Measurements from ENCODE around the gene CR1. TPM values are rescaled to one million over a fixed set of nuclear protein-coding genes. Genes with fewer than 3 reads are reported as not detected.
A peak's percentile ranks its signal among the peaks of the same experiment; 100 is the strongest.
"Not testable (repeated sequence)": the region's sequence is repeated elsewhere in the genome, so short reads cannot be mapped to it uniquely, and the experiment has no call there.

CR1 gene
- total RNA-seq, 2 experiments from 2014 or later: not detected

DNA sequence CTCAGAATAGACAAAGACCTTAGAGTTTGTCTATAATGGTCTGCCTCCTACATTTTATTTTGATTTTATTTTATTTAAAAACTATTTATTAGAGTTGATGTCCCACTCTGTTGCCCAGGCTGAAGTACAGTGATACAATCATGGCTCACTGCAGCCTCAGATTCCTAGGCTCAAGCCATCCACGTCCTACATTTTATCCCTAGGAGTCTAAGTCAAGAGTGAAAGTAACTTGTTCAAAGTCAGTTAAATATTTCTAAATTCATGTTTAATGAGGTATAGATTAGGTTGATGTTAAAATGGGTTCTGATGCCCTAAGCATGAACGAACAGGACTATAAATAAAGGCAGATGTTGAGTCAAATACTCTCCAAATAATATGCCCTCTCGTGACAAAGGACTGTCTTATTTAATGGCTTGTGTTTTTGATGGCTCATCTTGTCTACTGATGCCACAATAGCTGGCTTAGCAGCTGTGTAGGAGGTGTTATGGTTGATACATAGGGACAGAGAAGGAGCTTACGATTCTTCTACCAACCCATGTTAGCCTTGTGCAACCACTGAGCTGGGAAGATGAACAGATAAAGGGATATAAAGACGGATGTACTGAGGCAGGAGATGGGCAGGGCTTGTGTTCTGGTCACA lies 83.0 kb downstream of the CR1 start:
- Mint-ChIP-seq H3K4me3 (no peak overlapping the region), H3K27ac (no peak overlapping the region), H3K4me1 (peaks cover 7% of the 10 kb centered on the region), H3K9me3 (no peaks in the 10 kb centered on the region), H3K36me3 (ENCODE audit: low read depth) (no peaks in the 10 kb centered on the region), H3K27me3 (peaks cover 27% of the 10 kb centered on the region)
- no peak for DNase-seq
- CTCF ChIA-PET: interaction anchor here (0.8 to 2.7 kb wide), 7 partner anchors 41 to 384 kb away, joined by 3 to 11 read pairs (median 4); no protein-coding TSS in a partner anchor
- POLR2A ChIA-PET: no interaction called here

DNA sequence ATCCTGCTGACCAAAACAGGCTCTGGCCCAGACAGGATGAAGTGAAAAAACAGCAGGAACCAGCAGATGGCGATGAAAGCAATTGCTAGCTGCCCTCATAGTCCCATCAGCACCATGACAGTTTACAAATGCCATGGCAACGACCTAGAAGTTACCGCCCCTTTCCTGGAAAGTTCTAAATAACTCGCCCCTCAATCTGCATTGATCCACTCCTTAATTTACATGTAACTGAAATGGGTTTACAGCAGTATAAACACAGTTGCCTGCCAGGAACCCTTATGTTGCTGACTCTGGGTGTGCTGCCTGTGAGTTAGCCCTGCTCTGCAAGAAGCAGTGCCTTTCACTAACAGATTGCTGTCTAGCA lies 83.5 kb downstream of the CR1 start:
- H3K4me1 Mint-ChIP-seq: peaks cover 7% of the 10 kb centered on the region
- ChIA-PET CTCF (interaction anchor here (0.8 to 2.7 kb wide), 6 partner anchors 41 to 384 kb away, joined by 3 to 11 read pairs (median 6); no protein-coding TSS in a partner anchor), POLR2A (no interaction called here)
- no peaks in the 10 kb centered on the region for H3K9me3 Mint-ChIP-seq
- H3K27ac Mint-ChIP-seq: no peak overlapping the region
- H3K4me3 Mint-ChIP-seq: no peak overlapping the region
- H3K27me3 Mint-ChIP-seq: peaks cover 23% of the 10 kb centered on the region
- no peaks in the 10 kb centered on the region for H3K36me3 Mint-ChIP-seq (ENCODE audit: low read depth)
- peak; percentile 54 for DNase-seq

DNA sequence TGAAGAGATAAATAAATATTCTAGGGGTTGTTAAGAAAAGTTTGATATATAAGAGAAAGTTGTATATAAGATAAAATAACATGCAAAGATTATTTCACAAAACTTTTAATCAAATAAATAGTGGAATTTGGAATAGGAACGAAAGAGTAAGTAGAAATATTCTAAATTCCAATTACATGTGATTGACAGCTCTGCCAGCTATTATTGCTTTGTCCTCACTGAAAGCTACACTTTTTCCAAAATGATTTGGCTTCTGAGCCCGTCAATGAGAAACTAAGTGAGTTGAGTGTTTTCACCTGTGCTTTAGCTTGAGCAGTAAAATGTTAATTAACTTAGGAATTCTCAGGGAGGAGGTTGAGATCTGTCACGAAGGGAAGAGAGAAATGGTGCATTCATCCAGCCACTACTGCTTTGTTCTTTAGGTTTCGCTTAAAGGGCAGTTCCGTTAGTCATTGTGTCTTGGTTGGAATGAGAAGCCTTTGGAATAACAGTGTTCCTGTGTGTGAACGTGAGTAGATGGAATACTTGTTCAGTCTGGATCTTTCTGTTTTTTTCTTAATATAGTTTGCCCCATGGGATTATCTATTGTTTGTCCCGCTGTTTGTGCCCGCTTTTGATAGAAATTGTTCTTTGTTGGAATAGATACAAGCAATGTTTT lies 85.7 kb downstream of the CR1 start:
- POLR2A ChIA-PET: no interaction called here
- H3K9me3 Mint-ChIP-seq: no peaks in the 10 kb centered on the region

DNA sequence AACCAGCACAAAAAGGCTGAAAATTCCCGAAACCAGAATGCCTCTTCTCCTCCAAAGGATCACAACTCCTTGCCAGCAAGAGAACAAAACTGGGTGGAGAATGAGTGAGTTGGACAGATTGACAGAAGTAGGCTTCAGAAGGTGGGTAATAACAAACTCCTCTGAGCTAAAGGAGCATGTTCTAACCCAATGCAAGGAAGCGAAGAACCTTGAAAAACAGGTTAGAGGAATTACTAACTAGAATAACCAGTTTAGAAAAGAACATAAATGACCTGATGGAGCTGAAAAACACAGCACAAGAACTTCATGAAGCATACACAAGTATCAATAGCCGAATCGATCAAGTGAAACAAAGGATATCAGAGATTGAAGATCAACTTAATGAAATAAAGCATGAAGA lies 93.5 kb downstream of the CR1 start:
- peaks cover 47% of the 10 kb centered on the region for H3K27me3 Mint-ChIP-seq
- DNase-seq; CTCF ChIA-PET; H3K4me3 Mint-ChIP-seq; H3K9me3 Mint-ChIP-seq; H3K36me3 Mint-ChIP-seq (ENCODE audit: low read depth); H3K4me1 Mint-ChIP-seq; POLR2A ChIA-PET; H3K27ac Mint-ChIP-seq: not testable (repeated sequence)

More for the DNA sequence above, 85.7 kb downstream of the CR1 start:
- H3K27ac Mint-ChIP-seq: no peak overlapping the region
- H3K4me3 Mint-ChIP-seq: no peak overlapping the region
- H3K4me1 Mint-ChIP-seq: peaks cover 7% of the 10 kb centered on the region
- no peaks in the 10 kb centered on the region for H3K36me3 Mint-ChIP-seq (ENCODE audit: low read depth)
- CTCF ChIA-PET: no interaction called here
- DNase-seq: no peak
- peaks cover 15% of the 10 kb centered on the region for H3K27me3 Mint-ChIP-seq

DNA sequence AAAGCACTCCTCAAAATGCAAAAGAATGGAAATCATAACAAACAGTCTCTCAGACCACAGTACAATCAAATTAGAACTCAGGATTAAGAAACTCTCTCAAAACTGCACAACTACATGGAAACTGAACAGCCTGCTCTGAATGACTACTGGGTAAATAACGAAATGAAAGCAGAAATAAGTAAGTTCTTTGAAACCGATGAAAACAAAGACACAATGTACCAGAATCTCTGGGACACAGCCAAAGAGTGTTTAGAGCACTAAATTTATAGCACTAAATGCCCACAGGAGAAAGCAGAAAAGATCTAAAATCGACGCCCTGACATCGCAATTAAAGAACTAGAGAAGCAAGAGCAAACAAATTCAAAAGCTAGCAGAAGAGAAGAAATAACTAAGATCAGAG lies 95.2 kb downstream of the CR1 start:
- H3K4me1 Mint-ChIP-seq; POLR2A ChIA-PET; H3K4me3 Mint-ChIP-seq; H3K36me3 Mint-ChIP-seq (ENCODE audit: low read depth); H3K9me3 Mint-ChIP-seq; DNase-seq; H3K27ac Mint-ChIP-seq; CTCF ChIA-PET: not testable (repeated sequence)
- H3K27me3 Mint-ChIP-seq: peaks cover 50% of the 10 kb centered on the region

DNA sequence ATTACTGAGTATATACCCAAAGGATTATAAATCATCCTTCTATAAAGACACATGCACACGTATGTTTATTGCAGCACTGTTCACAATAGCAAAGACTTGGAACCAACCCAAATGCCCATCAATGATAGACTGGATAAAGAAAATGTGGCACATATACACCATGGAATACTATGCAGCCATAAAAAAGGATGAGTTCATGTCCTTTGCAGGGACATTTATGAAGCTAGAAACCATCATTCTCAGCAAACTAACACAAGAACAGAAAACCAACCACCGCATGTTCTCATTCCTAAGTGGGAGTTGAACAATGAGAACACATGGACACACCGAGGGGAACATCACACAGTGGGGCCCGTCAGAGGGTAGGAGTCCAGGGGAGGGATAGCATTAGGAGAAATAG lies 98.1 kb downstream of the CR1 start:
- H3K4me3 Mint-ChIP-seq; H3K36me3 Mint-ChIP-seq (ENCODE audit: low read depth); POLR2A ChIA-PET; CTCF ChIA-PET; H3K27ac Mint-ChIP-seq; H3K4me1 Mint-ChIP-seq; H3K9me3 Mint-ChIP-seq; DNase-seq: not testable (repeated sequence)
- peaks cover 42% of the 10 kb centered on the region for H3K27me3 Mint-ChIP-seq

DNA sequence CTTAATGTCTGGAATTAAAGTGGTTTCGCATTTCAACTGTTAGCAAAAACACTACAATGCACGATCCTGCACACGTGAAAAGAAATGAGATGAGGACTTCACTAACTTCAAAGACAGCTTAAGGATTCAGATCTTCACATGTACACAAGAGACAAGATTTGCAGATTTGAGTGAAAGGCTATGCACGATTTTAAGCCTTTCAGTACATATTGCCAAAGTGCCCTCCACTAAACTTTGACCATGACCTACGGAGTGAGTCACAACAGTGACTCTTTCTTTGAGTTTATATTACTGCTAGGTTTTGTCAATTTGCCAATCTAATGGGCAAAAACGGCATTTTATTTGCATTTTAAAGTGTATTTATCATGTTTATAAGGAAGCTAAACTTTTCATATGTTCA lies 107.8 kb downstream of the CR1 start:
- no peak overlapping the region for H3K27ac Mint-ChIP-seq
- no peak overlapping the region for H3K4me3 Mint-ChIP-seq
- POLR2A ChIA-PET: no interaction called here
- peaks cover 20% of the 10 kb centered on the region for H3K27me3 Mint-ChIP-seq
- CTCF ChIA-PET: no interaction called here
- H3K36me3 Mint-ChIP-seq (ENCODE audit: low read depth): no peaks in the 10 kb centered on the region
- no peaks in the 10 kb centered on the region for H3K9me3 Mint-ChIP-seq
- no peak for DNase-seq
- H3K4me1 Mint-ChIP-seq: no peaks in the 10 kb centered on the region

DNA sequence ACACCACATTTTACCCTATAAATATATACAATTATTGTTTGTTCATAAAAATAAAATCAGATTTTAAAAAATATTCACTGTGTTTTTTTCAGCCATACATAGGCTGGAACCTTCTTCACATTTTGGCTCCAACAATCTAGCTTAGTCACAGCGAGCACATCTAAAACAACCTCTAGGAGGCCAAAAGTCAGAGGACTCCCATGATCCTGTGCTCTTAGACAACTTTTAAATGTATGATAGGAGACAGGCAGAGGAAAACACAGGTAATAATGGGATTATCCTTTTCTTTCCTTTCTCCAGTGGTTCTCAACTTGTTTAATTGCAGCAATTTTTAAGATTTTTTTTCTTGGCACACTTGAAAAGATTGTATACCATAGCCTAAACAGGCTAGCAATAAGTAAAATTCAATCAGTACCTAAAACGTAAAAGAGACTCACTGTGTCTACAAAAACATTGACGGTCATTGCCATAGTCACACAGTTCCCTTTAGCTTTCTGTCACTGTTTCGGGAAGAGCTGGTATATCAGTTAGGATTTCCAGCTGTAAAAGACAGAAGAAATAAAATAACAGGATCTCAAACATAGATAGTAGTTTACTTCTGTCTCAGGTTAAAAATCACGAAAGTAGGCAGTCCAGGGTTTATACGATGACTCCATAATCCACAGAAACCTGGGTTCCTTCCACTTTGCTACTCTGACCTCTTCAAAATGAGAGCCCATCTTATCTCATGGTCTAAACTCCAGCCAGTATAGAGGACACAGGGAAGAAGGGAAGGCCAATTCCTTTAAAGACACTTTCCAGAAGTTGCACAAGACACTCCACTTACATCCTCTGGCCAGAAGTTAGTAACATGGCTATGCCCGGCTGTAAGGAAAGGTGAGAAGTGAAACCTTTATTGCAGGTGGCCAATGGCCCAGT lies 109.7 kb downstream of the CR1 start:
- CTCF ChIA-PET: no interaction called here
- no peaks in the 10 kb centered on the region for H3K9me3 Mint-ChIP-seq

DNA sequence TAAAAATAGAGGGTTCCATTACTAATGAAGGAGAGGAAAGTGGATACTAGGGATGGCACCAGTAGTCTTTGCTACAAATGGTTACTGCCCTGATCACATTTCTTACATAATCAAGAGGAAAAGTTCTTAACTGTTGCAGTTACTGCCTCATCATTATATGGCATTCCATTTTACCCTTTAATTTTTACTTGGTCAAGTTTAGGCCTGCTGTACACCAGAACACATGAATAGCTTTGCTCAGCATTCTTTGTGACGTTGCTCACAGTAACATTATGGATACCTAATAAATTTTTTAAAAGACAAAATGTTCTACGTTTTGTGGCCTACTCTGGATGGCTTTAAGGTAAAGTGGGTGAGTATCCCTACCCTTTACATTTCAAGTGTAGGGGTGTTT lies 110.4 kb downstream of the CR1 start:
- H3K4me1 Mint-ChIP-seq: no peaks in the 10 kb centered on the region
- H3K4me3 Mint-ChIP-seq: no peak overlapping the region
- ChIA-PET POLR2A (no interaction called here), CTCF (no interaction called here)
- H3K36me3 Mint-ChIP-seq (ENCODE audit: low read depth): no peaks in the 10 kb centered on the region
- no peak for DNase-seq
- no peaks in the 10 kb centered on the region for H3K9me3 Mint-ChIP-seq
- no peak overlapping the region for H3K27ac Mint-ChIP-seq
- H3K27me3 Mint-ChIP-seq: peaks cover 18% of the 10 kb centered on the region

More for the DNA sequence above, 109.7 kb downstream of the CR1 start:
- H3K4me1 Mint-ChIP-seq: no peaks in the 10 kb centered on the region
- DNase-seq: no peak
- peaks cover 14% of the 10 kb centered on the region for H3K27me3 Mint-ChIP-seq
- no peak overlapping the region for H3K27ac Mint-ChIP-seq
- POLR2A ChIA-PET: no interaction called here
- H3K36me3 Mint-ChIP-seq (ENCODE audit: low read depth): no peaks in the 10 kb centered on the region
- H3K4me3 Mint-ChIP-seq: no peak overlapping the region

DNA sequence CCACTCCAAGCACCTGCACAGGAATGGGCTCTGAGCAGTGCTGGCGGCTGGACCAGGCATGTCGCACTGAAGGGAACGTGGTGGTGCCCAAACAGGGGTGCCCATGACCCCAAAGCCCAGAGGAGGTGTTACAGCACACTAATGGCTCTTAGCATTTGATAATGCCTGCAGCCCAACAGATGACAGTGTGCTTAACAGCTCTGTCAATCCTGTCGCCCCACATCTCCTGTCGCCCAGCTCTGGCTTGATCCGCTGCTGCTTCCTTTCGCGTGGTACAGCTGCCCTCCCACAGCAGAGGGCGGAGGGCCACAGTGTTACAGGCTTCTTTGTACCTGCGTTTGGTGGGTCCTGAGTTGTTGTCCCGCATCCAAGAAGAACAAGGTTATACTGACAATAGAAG lies 116.8 kb downstream of the CR1 start:
- Mint-ChIP-seq H3K27ac (no peak overlapping the region), H3K4me3 (no peak overlapping the region), H3K4me1 (no peaks in the 10 kb centered on the region), H3K36me3 (ENCODE audit: low read depth) (no peaks in the 10 kb centered on the region), H3K9me3 (no peaks in the 10 kb centered on the region), H3K27me3 (peaks cover 8% of the 10 kb centered on the region)
- ChIA-PET CTCF (no interaction called here), POLR2A (no interaction called here)
- no peak for DNase-seq

DNA sequence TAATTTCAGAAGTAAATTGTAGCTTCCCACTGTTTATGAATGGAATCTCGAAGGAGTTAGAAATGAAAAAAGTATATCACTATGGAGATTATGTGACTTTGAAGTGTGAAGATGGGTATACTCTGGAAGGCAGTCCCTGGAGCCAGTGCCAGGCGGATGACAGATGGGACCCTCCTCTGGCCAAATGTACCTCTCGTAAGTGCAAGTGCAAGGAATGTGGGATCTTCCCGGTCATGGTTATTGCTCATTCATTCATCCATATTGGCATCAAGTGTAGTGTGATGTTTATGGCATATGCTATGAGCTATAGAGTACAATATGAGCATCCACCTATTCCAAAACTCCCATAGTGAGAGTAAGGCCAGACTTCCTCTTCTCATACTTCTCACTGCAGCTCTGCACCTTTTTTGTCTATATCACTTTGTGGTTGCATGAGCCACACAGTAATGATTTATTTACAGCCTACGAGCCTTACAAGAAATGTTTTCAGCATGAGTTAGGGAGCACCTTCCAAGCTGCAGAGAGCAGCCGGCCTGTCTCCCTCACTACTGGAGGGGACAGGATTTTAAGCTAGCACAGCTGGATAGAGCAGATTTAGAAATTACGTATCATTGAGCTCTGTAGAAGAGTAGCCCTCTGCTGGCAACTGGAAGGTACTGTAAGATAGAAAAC lies 124.0 kb downstream of the CR1 start:
- Mint-ChIP-seq H3K4me3 (no peak overlapping the region), H3K27ac (no peak overlapping the region), H3K27me3 (peaks cover 12% of the 10 kb centered on the region), H3K9me3 (no peaks in the 10 kb centered on the region), H3K36me3 (ENCODE audit: low read depth) (no peaks in the 10 kb centered on the region), H3K4me1 (no peaks in the 10 kb centered on the region)
- POLR2A ChIA-PET: interaction anchor here (1.2 kb wide), 1 partner anchor 176 kb away, joined by 3 read pairs; no protein-coding TSS in a partner anchor
- CTCF ChIA-PET: interaction anchor here (0.5 to 2.3 kb wide), 13 partner anchors 10 to 343 kb away, joined by 3 to 15 read pairs (median 4); no protein-coding TSS in a partner anchor
- DNase-seq: no peak

DNA sequence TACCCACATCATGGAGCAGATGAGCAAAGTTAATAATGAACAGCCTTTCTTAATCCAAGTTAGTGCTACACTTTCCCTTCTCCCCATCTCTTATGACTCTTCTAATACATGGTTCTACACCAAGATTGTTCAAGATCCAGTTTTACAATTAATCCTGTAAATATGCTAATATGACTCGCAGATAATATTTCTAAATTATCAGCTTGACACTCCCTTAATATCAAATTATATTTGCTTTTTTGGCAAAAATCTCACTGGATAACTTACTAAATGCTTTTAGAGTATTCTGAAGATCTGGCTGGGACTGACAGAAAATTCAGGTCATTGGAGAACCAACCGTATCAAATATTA lies 124.6 kb downstream of the CR1 start:
- POLR2A ChIA-PET: interaction anchor here (1.2 kb wide), 1 partner anchor 175 kb away, joined by 3 read pairs; no protein-coding TSS in a partner anchor
- H3K27ac Mint-ChIP-seq: no peak overlapping the region

DNA sequence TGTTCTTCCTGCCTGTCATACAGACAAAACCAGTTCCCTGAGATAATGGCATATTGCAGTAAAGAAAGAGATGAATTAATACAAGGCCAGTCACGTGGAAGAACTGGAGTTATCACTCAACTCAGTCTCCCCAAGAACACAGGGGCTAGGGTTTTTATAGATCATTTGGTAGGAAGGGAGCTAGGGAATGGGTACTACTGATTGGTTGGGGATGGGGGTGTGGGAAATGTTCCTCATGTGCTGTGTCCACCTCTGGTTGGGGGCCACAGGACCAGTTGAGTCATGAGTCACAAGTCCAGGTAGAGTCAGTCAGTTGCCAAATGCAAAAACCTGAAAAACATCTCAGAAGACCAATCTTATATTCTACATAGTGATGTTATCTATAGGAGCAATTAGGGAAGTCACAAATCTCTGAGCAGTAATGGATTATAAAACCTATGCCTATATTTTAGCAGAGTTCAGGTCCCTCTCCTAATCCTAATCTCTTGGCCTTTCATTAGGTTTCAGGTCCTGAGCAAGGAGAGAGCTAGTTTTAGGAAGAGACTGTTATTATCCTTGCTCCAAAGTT lies 129.6 kb downstream of the CR1 start:
- H3K9me3 Mint-ChIP-seq; POLR2A ChIA-PET; H3K4me3 Mint-ChIP-seq; H3K36me3 Mint-ChIP-seq (ENCODE audit: low read depth); H3K4me1 Mint-ChIP-seq; H3K27ac Mint-ChIP-seq; CTCF ChIA-PET; DNase-seq; H3K27me3 Mint-ChIP-seq: not testable (repeated sequence)

More for the DNA sequence above, 124.6 kb downstream of the CR1 start:
- Mint-ChIP-seq H3K4me1 (no peaks in the 10 kb centered on the region), H3K4me3 (no peak overlapping the region), H3K9me3 (no peaks in the 10 kb centered on the region), H3K27me3 (peaks cover 12% of the 10 kb centered on the region), H3K36me3 (ENCODE audit: low read depth) (no peaks in the 10 kb centered on the region)
- no peak for DNase-seq
- CTCF ChIA-PET: interaction anchor here (0.5 to 2.3 kb wide), 13 partner anchors 9 to 342 kb away, joined by 3 to 15 read pairs (median 4); no protein-coding TSS in a partner anchor

Data from activated CD4-positive, alpha-beta memory T cell treated with anti-CD3 and anti-CD28 coated beads, Interleukin-2, amount 10 ng/mL, durations not matched to agents 7 days and 5 days (primary cell).